HG03066 (cell line): ENCODE data around the gene NMRK2.

Source experiments
- ATAC-seq: cut with Tn5 transposase; IDR thresholded peaks from one replicate; pipeline ENCODE4 v1.9.1; 2021; ENCODE audit warnings: low read depth; ENCODE audit not compliant: unreplicated experiment

The NMRK2 gene

GRCh38 chr19:3980353-3981251 lies 47.7 kb downstream of the NMRK2 start:
- ATAC-seq: no peak

GRCh38 chr19:3981373-3981735 lies 48.5 kb downstream of the NMRK2 start:
- no peak for ATAC-seq

DNA sequence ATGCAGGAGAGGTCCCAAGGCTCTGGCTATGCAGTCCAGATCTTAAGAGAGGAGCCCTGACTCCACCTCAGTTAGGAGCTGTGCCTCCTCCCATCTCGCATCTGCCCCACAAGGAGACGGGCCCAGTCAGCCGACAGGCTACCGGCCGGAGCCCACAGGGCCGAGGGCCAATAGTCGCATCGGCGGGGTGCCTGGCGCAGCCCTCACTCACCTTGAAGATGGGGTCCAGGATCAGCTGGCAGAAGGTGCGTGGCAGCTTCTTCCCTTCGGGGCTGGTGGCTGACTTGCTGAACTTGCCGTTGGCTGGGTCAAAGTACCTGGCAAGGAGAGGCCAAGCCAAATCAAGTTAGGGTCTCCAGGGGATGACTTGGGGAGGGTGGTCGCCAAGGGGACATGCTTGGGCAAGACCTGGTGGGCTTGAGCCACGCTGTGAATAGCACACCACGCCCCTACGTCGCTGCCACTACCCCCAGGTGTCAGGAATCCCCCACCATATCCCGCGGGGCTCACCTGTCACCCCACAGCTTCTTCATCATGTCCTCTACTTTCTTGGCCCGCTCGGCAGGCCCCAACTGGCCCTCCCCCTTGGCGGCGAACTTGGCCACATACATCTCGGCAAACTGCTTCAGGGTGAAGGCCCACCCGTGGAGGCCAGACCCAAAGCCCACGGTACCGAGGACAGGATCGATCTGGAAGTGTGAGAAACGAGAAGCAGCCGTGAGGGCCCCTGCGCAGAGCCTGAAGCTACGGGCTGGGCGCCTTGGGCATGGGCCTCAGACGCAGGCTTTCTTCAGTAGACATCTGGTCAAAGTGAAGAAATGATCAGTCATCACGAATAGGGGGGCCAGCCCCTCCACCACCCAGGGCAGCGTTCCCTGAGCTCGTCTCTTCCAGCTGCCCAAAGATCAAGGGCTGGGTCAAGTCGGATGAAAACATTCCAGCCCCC lies 49.1 kb downstream of the NMRK2 start:
- ATAC-seq: no peak

DNA sequence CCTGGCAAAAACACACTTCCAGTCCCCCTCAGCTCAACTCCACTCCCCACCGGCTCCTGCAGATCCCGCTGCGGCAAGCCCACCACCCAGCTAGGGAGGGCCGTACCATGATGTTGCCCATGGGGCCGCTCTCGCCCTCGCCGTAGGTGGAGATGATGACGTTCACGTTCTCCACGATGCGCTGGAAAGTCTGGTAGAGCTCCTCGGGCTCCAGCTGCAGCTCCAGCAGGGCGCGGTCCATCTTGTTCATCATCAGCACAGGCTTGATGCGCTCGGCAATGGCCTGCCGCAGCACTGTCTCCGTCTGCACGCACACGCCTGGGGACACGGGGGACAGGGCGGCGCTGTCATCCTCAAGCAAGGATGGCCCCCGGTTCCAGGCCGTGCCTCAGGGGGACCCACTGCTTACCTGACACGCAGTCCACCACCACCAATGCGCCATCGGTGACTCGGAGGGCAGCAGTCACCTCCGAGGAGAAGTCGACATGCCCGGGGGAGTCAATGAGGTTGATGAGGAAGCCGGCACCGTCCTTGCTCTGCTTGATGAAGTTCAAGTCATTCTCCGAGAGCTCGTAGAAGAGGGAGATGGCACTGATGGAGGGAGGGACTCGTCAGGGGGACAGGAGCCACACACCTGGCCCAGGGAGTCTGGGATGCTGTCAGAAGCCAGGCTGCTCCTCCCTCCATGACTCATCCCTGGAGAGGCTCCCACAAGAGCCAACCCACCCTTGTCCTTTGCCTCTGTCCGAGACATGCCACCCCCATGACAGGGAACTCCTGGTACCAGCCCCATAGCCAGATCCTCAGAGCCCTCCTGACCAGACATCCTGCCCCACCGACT lies 50.1 kb downstream of the NMRK2 start:
- ATAC-seq: no peak

DNA sequence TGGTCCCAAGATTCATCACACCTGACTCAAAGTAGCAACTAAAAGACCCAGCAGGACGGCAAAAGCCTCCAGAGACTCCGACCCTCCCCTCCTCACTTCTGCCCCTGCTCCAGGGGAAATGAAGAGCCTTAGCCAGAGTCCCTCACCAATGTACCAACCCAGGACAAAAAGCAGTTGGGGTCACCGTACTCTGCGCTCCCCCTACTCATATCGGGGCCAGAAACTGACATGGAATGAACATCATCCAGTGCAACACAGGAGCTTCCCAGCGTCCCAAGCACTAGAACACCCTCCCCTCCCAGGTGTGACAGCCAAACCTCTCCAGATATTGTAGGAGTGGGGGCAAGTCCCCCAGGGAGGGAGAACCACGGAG lies 50.7 kb downstream of the NMRK2 start:
- ATAC-seq: no peak

GRCh38 chr19:3983936-3984583 lies 51.2 kb downstream of the NMRK2 start:
- ATAC-seq: no peak

GRCh38 chr19:3984584-3984907 lies 51.7 kb downstream of the NMRK2 start:
- ATAC-seq: no peak

GRCh38 chr19:3984908-3985642 lies 52.2 kb downstream of the NMRK2 start, which contains the start of gene EEF2:
Gene EEF2 (minus strand): TSS chr19:3985463. CDS start chr19:3985380, 83 bp downstream.
- ATAC-seq: no peak

GRCh38 chr19:3985643-3986259 lies 52.9 kb downstream of the NMRK2 start:
- no peak for ATAC-seq

GRCh38 chr19:3986260-3987041 lies 53.6 kb downstream of the NMRK2 start:
- ATAC-seq: no peak

DNA sequence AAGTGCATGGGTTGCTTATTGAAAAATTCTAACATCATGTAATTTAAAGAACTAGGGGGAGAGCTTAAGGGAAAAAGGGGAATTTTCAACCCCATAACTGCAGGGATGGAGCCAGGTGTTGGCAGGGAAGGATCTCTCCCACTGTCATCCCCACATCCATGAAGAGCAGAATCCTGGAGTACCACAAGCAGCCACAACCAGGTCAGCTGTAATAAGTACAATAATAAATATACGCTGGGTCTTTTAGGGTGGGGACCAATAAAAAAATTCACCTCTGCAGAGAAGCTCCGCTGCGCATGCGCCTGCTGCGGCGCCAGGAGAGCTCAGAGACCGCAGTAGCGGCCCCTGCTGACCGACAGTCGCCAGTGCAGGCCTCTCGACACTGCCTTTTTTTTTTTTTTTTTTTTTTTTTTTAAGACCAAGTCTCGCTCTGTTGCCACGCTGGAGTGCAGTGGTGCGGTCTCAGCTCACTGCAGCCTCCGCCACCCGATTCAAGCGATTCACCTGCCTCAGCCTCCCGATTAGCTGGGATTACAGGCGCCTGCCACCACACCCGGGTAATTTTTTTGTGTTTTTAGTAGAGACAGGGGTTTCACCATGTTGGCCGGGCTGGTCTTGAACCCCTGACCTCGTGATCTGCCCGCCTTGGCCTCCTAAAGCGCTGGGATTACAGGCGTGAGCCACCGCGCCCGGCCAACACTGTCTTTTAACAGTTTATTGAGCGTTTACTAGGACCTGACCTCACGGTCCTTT lies 54.9 kb downstream of the NMRK2 start:
- no peak for ATAC-seq

DNA sequence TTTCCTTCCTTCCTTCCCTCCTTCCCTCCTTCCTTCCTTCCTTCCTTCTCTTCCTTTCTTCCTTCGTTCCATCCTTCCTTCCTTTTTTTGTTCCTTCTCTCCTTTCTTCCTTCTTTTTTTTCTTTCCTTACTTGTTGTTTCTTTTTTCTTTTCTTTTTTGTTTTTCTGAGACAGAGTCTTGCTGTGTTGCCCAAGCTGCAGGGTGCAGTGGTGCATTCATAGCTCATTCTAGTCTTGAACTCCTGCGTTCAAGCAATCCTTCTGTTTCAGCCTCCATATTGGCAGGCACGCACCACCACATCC lies 57.9 kb downstream of the NMRK2 start:
- no peak for ATAC-seq
